Stimulated activated naive CD4-positive, alpha-beta T cell (primary cell): Measurements from ENCODE around the gene OCA2.
"Not testable (repeated sequence)": the region's sequence is repeated elsewhere in the genome, so short reads cannot be mapped to it uniquely, and the experiment has no call there.

ENCODE experiments used
- DNase-seq, 6 experiments: peaks; one replicate each; lab custom pipeline; 2025; lab: John Stamatoyannopoulos, UW

Gene OCA2

DNA sequence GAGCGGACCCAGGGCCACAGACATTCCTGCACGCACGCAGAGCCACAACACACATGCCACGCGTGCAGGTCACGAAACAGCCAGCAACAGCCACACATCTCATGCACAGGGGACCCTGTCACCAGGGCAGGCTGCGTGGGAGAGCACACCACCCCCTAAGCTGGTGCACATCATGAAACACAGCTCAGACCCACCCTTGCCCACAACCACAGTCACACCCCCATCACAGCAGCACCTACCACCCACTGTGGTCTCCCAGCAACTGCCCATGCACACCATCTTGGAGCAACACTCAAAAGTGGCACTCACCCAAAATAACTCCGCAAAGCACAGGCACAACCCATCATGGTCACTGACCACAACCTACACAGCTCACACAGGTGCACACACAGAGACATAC, 75.7 kb downstream of the OCA2 start:
- DNase-seq: no peak

DNA sequence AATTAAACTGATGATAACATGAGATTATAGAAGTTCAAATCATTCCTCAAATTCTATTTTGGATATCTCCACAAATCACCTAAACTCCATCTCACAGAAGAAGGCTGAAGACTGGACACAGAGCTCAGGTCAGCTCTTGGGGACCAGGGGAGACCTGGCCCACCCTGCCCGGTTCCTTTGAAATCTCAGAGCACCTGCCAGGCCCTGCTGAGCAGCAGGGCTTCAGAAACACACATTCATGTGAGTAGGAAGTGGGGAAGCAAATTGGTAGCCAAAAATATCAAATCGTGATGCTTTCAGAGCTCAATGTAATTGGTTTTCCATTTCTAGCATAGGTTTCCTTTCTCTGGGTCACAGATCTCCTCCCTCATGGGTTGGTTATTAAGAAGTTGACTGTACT, 76.2 kb downstream of the OCA2 start:
- no peak for DNase-seq

DNA sequence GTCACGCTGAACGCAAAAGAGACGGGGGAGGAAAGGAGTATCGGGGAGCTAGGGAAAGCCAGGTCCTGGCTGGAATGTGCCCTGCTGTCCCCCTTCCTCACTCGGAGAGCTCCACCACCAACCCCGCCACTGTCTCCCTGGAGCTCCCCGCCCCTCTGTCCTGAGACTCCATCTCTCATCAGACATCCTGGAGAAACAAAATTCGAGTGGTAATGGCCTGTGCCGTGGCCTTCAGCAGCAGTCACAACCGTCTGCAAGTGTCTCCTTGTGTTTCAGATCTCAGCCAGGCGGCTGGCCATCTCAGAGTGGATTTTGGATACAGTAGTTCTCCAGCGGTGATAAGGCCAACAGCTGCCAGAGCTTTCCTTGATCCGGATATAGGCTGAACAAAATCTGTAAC, 76.9 kb downstream of the OCA2 start:
- DNase-seq: no peak

DNA sequence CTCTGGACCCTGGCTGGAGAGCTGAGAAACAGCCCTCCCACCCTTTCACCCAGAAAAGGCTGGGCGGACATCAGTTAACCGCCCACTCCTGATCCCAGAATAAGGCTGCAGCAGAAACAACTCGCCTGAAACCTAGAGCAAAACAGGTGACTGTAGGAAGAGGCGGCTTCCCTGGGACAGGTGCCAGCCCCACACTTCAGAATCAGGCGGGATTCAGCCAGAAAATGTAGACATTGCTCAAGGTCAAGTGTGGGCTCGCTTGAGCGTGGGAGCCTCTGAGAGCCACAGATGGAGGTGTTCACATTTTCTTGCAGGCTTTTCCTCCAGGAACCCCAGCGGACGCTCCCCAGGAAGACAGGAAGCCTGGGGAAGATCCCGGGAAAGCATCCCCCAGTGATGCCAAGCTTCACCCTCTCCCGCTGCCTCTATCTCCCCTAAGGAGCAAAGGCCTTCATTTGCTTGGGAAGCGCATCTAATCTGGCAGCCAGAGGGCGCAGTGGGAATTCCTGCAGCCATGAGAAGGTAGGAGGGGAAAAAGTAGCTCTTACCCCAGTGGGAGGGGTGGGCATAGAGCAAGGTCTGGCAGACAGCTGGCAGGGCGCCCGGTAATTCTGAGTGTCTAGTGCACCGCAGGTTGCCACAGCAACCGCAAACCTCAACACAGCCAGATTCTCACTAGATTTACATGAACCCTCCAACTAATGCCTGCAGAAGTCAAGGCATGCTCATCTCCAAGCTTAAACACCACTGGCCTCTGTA, 77.7 kb downstream of the OCA2 start:
- DNase-seq: no peak

DNA sequence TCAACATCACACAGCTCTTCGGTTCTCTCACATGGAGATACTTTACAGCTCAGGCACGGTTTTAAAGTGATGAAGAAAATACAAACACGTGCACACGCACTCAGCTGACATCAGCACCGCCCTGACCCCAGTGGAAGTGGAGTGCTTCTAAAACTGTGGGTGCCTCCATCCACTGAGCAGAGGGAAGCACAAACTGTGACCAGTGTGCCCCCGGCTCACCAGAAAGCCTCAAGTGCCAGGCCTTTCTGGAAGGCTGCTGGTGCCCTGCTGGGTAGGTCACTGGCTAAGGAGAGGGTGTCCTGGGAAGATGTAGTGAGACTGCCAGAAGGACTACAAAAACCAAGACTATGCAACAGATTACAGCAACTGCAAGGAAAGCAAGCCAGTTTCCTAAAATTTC, 78.5 kb downstream of the OCA2 start:
- no peak for DNase-seq

DNA sequence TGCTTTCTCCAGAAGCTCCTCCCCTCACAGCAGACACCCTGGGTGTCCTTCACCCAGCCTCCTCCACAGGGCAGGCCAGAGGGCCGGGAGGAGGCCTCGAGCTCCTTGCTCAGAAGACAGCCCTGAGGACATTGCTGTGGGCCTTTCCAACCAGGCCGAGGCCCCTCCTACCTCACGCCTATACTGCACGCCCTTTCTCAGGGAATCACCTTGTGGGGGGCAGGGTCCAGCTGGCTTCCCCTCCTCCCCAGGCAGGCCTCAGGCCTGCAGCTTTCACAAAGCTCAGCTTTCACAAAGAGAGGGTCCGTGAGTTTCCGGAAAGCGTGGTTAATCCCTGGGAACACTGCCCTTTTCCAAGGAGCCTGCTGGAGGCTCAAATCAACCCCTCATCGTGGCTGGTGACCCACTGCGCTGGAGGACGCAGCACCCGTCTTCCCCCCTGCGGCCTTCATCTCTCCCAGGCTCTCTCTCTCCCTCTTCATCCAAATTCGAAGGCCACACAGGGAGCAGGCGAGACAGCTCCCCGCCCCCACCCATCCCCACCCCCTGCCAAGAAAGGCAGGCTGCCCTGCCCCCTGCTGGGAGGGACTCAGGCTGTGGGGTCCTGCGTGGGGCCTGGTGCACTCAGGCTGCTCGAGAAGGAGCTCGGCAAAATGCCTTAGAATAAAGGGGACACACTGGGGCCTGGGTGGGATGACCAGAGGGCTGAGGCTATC, 79.4 kb downstream of the OCA2 start:
- DNase-seq: no peak

DNA sequence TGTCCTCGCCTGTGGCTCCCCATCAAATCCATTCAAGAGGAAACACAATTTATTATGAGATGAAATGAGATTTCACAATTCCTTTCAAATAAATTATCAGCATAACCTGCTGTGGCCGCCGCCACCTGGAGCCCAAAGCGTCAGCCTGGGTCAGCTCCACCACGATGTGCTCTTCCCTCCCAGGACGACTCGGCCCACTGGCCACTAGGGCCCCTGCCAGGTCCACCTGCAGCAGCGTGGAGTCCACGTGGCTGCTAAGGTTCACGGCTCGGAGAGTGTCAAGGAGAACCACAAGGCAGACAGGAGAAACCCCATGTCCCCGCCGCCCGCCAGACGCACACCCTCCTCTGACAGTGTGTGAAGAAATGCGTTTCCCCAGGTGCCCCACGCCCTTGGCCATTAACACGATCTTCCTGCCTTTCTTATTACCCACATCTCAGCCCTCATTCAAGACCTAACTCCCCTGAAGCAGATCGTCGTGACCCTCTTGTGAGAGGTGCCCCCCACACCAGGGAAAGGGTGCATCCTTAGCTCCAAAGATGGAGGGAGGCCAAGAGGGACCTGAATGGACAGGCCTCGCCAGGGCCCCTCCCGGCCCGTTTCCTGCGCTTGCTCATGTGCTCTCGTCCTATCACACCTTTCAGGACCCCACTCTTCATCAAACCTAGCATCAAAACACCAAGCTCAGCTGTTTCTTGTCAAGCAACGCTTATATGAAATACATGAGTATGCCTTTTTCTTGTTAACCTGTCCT, 80.6 kb downstream of the OCA2 start:
- DNase-seq: no peak

DNA sequence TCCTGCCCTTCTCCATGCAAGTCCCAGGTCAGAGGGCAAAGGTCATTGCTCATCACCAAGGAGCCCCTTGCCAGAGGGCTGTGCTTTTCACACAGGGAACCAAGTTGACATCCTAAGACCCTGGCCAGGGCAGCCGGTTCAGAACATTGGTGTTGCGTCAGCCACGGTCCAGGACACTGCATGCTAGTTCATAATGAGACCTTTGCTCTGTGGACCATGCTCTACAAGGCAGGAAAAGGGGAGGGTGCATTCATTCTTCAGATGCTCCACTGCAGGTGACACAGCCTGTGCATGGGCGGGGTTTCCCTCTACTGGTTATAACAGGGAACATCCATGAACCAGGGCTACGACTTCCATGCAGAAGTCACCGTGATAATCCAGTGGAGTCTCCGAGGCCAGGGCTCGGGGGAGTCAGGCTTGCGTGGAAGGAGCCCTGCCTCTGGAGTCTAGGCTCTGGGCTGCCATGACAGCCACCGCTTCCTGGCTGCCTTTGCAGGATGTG, 81.6 kb downstream of the OCA2 start:
- DNase-seq: no peak

DNA sequence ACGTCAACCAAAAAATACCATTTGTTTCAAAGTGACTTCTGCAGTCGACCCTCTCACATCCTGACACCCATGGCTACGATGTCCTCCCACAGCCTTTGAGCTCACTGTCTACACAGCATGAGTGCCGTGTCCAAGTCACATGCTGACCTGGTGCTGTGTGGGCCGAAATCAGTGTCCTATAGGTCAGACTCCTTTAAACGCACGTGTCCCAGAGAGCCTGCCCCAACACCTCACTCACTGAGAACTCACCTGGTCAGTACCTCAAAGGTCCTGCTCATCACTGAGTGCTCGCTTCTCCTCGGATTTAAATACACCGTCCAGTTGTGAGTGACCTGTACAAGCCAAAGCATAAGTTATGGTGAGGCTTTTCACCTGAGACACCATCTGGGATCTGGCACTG, 83.3 kb downstream of the OCA2 start:
- no peak for DNase-seq

DNA sequence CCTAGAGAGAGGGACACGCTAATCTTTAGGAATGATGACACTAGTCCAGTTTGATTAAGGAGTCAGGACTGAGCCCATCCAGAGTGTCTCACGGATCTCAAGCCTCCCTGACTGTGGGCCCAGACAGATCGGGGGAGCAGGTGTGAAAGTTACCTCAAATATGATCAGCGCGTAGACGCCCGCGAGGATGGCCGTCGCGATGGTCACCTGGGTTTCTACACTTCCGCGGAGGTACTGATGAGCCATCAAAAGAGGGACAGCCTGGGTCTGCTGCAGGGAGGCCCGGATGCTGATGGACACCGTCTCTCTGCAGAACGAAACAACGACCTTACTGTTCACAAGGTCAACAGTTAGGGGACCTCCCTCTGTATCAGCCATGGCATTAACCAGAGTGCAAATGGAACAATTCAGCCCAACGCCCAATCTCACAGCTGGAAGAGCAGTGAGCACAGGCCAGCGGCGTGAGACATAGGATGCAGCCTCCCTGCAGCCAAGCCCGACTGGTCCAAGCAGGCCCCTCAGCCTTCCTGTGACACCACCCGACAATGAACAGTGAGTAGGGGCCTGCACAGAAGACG, 84.4 kb downstream of the OCA2 start:
- no peak for DNase-seq

DNA sequence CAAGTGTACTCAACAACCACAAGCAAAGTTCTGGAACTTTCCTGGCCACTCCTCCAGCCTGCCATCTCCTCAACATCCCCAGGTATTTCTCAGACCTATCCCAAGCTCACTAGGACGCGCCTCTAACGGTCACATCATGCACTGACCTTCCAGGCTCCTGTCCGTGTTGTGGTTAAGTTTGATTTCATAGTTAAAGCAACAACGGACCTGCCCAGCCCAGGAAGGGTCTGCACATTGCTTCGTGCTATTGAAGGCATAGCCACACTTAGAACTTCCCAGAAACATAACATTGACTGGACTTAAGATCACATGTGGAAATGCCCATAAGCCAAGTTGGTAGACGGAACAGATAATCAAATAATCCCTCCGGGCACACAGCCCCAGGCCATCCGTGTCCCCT, 85.1 kb downstream of the OCA2 start:
- no peak for DNase-seq

DNA sequence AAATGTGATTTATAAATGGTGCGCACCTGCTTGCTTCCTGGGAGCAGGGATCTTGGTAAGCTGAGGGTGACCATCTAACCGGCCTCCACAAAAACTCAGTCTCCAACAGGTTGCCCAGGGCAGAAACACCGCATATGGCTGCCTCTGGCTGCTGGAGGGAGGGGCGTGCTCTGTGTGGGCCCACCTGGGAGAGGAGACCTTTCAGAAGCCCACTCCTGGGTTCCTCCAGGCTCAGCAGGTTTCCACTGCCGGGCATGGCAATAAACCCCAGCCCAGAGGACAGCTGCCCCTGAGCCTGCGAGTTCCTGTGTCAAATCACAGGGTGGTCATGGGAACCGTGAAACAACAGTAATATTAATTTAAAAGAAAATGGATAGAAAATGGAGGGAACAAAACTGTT, 85.6 kb downstream of the OCA2 start:
- DNase-seq: no peak

DNA sequence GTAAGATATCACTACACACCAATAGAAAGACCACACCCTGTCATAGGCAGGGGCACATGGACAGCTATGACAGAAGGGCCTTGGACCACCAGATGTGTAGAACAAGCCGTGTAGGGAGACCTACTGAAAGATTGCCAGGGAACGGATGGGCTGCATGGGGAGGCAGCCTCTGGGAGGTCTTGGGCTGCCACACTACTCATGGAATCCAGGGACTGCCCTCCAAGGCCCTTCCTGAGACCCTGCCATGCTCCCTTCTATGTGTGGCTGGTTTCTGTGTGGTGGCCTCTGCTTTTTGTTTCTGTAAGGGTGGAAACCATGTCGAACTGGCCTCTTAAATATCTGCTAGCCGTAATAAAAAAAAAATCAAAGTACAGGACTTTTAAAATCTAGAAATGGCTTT, 86.9 kb downstream of the OCA2 start:
- DNase-seq: no peak

DNA sequence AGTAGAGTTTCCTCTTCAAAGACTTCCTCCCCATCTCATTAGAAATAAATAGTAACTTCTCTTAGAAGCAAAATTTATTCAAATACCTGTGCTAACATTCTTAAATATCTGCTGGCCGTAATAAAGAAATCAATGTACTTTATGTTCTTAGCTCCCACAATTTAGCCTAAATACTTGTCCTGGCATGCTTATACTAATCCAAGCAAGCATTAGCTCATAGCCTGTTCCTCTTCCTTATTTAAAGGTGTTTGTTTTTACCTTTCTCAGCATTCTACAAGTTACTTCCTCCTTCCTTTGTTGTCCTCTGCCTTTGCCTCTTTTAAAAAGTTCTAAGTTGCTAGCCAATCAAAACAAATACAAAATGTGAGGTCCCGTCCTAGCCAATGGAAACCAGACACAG, 90.9 kb downstream of the OCA2 start:
- not testable (repeated sequence) for DNase-seq

DNA sequence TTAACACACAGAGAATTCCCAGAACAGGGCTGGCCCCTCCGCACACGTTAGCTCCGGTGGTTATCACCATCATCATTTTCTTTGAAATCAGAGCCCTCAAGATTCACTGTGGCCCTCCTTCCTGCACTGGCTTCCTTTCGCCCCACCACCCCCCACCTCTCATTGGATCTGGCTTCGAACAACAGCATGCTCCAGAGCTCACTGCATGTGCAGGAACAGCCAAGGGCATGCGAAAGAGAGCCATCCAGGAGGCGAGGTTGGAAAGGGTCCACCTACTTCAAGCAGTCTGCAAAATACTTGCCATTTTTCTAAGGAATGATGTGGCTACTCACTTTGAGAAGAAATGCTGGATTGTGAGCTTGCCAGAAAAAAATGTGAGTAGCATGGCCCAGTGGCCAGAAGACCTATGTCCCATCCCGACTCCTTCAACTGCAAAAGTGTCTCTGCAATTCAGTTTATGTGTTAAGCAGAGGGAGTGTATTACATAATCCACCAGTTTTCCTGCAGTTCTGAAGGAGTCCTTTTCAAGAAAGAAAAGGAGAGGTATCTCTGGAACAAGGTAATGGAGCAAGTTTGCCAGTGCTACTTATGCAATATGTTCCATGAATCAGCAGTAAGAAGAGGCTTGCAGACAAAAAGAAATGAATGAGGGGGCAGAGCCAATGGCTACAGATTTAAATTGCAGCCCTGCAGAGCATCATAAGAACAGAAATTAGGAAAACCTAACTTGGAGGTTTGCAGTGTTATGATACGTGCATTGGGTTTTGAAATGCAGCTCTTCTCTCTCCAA, 92.8 kb downstream of the OCA2 start:
- no peak for DNase-seq

DNA sequence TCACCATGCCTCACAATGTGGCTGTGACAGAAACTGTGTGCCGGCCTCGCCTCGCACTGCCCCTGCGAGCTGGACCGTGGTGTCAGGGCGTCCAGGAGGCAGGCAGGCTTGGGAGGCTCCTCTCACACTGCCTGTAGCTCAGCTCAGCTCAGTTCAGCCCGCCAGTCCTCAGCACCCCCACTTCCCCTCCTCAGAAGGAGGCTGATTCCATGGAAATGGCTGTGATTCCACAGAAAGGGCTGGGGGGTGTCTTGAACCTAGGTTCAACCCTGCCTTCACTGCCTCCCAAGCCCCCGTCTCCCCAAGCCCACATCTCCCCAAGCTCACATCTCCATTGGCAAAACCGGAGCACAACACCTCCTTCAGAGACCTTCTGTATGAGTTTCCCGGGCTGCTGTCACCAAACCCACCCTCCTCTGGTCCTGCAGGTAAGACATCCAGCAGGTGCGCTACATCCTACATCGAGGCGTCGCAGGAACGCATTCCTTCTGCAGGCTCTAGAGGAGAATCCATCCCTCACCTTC, 94.0 kb downstream of the OCA2 start:
- DNase-seq: no peak

DNA sequence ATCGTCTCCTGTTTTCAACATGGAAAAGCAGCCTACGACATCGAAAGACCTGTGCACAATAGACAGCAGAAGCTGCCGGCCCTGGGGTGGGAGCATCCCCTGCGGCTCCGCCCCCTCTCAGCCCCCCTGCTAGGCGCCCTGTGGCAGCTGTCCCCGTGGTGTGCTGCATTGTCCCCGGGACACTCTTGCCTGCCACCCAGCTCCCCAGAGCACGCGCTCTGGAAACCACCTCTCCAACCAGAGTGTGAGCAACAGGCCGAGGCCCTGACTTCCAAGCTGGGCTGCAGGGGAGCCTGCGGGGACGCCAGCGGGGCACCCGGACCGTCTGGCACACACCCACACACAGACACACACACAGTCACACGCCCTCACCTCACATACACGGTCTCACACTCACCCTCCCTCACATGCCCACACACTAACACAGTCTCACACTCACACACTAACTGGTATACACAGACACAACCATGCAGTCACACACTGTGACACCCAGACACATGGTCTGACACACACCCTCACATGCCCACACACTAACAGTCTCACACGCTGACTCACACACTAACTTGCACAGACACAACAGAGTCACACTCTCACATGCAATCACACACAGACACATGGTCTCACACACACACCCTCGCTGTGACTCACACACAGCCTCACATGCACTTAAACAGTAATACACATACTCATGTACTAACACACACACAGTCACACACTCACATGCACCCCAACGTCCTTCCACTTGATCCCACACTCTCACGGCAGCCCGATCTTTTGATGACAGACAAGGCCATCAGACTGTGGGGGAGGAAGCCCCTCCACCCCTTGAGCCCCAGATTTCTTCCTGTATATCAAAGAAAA, 94.7 kb downstream of the OCA2 start:
- no peak for DNase-seq

DNA sequence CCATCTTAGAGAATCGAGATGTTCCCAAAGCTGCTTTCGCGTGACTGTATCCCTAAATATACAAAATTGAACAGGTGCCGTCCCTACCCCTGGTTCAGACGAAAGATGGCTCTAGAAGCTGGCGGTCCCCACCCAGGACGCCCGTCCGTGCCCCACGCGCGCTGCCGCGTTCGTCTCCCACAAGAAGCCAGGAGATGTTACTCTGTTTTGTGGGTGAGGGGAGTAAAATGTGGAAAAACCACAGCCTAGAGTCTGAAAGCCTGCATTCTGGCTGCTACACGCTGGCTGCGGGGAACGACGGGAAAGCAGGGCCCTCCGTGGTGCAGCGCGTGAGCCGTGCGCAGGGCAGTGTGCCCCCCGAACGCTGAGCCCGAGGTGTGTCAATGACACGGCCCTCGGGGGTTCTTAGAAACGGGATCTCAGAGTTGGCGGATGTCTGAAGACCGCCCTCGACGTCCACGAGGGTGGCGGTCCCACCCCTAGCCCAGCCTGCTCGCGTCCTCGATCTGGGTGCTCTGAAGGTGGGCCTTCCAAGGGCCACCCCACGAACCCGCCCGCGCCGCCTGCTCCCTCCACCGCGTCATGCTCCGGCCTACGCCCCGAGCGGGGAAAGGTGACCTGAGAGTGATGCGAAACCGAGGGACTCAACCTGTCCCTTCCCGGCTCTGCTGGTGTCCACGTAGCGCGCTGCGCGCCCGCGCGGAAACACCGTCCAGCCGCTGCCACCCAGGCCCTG, 95.6 kb downstream of the OCA2 start:
- DNase-seq: no peak

DNA sequence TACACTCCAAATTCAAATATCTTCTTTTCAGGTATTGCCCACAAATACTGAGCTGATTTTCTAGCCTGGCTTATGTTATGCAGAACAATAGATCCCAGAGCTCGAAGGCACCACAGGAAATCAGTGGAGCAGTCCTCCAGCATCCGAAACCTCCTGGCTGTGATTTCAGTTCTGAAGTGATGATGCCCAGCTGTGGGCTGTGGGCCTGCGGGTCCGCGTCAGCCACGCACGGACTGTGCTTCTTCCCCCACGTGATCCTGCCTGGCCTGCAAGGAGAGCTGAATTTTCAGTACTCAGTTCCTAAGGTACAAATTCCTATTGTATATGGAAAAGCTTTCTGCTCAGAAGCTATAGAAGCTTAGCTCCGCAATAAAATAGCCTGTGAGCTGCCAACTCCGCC, 96.2 kb downstream of the OCA2 start:
- no peak for DNase-seq
